Effector memory CD8-positive, alpha-beta T cell (primary cell): Measurements from ENCODE around the gene ACAT1.
A peak's percentile ranks its signal among the peaks of the same experiment; 100 is the strongest.
"Not testable (repeated sequence)": the region's sequence is repeated elsewhere in the genome, so short reads cannot be mapped to it uniquely, and the experiment has no call there.

ENCODE experiments used
- ATAC-seq: fragments of 150-1000 bp; cut with Tn5 transposase; replicated peaks from 2 replicates; pipeline ENCODE4 v1.10.0; 2021; ENCODE audit warnings: mild to moderate bottlenecking, moderate library complexity
- DNase-seq, 3 experiments: peaks; one replicate each; pipeline ENCODE4 v3.0.0; 2021
- H3K27ac Mint-ChIP-seq, 2 donors: one replicate each; pipeline ENCODE4 v1.8.0; 2022; ENCODE audit warnings: mild to moderate bottlenecking in 2 of 2, mixed read lengths in 2 of 2, moderate library complexity in 2 of 2
- H3K27me3 Mint-ChIP-seq, 2 donors: one replicate each; pipeline ENCODE4 v1.8.0; 2022; ENCODE audit warnings: mixed read lengths in 2 of 2
- H3K36me3 Mint-ChIP-seq: one replicate; pipeline ENCODE4 v1.8.0; 2022; ENCODE audit warnings: mild to moderate bottlenecking, moderate library complexity, mixed read lengths; ENCODE audit not compliant: insufficient read depth
- H3K4me1 Mint-ChIP-seq, 2 donors: one replicate each; pipeline ENCODE4 v1.8.0; 2022; ENCODE audit warnings: low read depth in 2 of 2, mixed read lengths in 2 of 2
- H3K4me3 Mint-ChIP-seq, 2 donors: one replicate each; pipeline ENCODE4 v1.8.0; 2022; ENCODE audit warnings: mild to moderate bottlenecking in 2 of 2, mixed read lengths in 2 of 2, moderate library complexity in 2 of 2
- H3K9me3 Mint-ChIP-seq, 2 donors: one replicate each; pipeline ENCODE4 v1.8.0; 2022; ENCODE audit warnings: mixed read lengths in 2 of 2

The ACAT1 gene

GRCh38 chr11:108162878-108163277 lies 41.5 kb downstream of the ACAT1 start:
- H3K27ac Mint-ChIP-seq, H3K27me3 Mint-ChIP-seq, H3K4me1 Mint-ChIP-seq, H3K9me3 Mint-ChIP-seq, H3K4me3 Mint-ChIP-seq, DNase-seq, ATAC-seq: not testable (repeated sequence)
- H3K36me3 Mint-ChIP-seq = peaks cover 61% of the 10 kb centered on the region

- Mint-ChIP-seq H3K4me3 (no peak overlapping the region), H3K9me3 (no peaks in the 10 kb centered on the region), H3K4me1 (peaks cover 8 to 24% of the 10 kb centered on the region in 2 donors), H3K27ac (peak overlapping the region; percentile 55 to 75), H3K27me3 (no peaks in the 10 kb centered on the region), H3K36me3 (peaks cover 62% of the 10 kb centered on the region)
- DNase-seq (no peak), ATAC-seq (no peak)
These were observed 46.3 kb downstream of the ACAT1 start for GRCh38 chr11:108167624-108168023.

- Mint-ChIP-seq H3K27me3 (no peaks in the 10 kb centered on the region), H3K36me3 (peaks cover 82% of the 10 kb centered on the region), H3K4me3 (peak overlapping the region; percentile 20 to 43), H3K9me3 (no peaks in the 10 kb centered on the region), H3K27ac (peak overlapping the region; percentile 82 to 90), H3K4me1 (peaks cover 9 to 24% of the 10 kb centered on the region in 2 donors)
- DNase-seq = no peak
- no peak for ATAC-seq
These were observed 48.8 kb downstream of the ACAT1 start for GRCh38 chr11:108170184-108170583.

- Mint-ChIP-seq H3K4me3 (no peak overlapping the region), H3K27ac (peak overlapping the region in 1 of 2 donors; percentile 36), H3K4me1 (peaks cover 2 to 5% of the 10 kb centered on the region in 2 donors), H3K9me3 (no peaks in the 10 kb centered on the region), H3K36me3 (peaks cover 66% of the 10 kb centered on the region), H3K27me3 (no peaks in the 10 kb centered on the region)
- DNase-seq = no peak
- no peak for ATAC-seq
These were observed 56.2 kb downstream of the ACAT1 start for GRCh38 chr11:108177570-108177969.

GRCh38 chr11:108193725-108194124 lies 72.4 kb downstream of the ACAT1 start:
- peaks cover 12 to 22% of the 10 kb centered on the region in 2 donors for H3K4me1 Mint-ChIP-seq
- H3K36me3 Mint-ChIP-seq = peaks cover 77% of the 10 kb centered on the region
- no peak overlapping the region for H3K4me3 Mint-ChIP-seq
- ATAC-seq (no peak), DNase-seq (no peak)
- H3K9me3 Mint-ChIP-seq = no peaks in the 10 kb centered on the region
- H3K27ac Mint-ChIP-seq = no peak overlapping the region
- no peaks in the 10 kb centered on the region for H3K27me3 Mint-ChIP-seq

- H3K27ac Mint-ChIP-seq = peak overlapping the region in 1 of 2 donors; percentile 82
- H3K4me1 Mint-ChIP-seq = peaks cover 23 to 46% of the 10 kb centered on the region in 2 donors
- ATAC-seq (no peak), DNase-seq (no peak)
- H3K9me3 Mint-ChIP-seq = no peaks in the 10 kb centered on the region
- H3K27me3 Mint-ChIP-seq = no peaks in the 10 kb centered on the region
- H3K4me3 Mint-ChIP-seq = no peak overlapping the region
- H3K36me3 Mint-ChIP-seq = peaks cover 47% of the 10 kb centered on the region
These were observed 75.5 kb downstream of the ACAT1 start for GRCh38 chr11:108196901-108197300.
